ENCODE results near the gene RNASE7.

RNASE7 gene

GRCh38 chr14:21049271-21049673 lies 7.1 kb downstream of the RNASE7 start:
- no peaks in the 10 kb centered on the region for H3K9me3 Mint-ChIP-seq
- H3K4me3 Mint-ChIP-seq = no peak overlapping the region
- no peak overlapping the region for H3K27ac Mint-ChIP-seq
- ATAC-seq = no peak
- peaks cover 31% of the 10 kb centered on the region for H3K27me3 Mint-ChIP-seq
- H3K36me3 Mint-ChIP-seq = no peaks in the 10 kb centered on the region
- H3K4me1 Mint-ChIP-seq = no peaks in the 10 kb centered on the region

GRCh38 chr14:21050597-21050996 lies 8.4 kb downstream of the RNASE7 start:
- H3K9me3 Mint-ChIP-seq = no peaks in the 10 kb centered on the region
- H3K27me3 Mint-ChIP-seq = peaks cover 19% of the 10 kb centered on the region
- ATAC-seq = no peak
- no peaks in the 10 kb centered on the region for H3K4me1 Mint-ChIP-seq
- no peak overlapping the region for H3K4me3 Mint-ChIP-seq
- H3K36me3 Mint-ChIP-seq = no peaks in the 10 kb centered on the region
- H3K27ac Mint-ChIP-seq = no peak overlapping the region

- no peak overlapping the region for H3K27ac Mint-ChIP-seq
- H3K27me3 Mint-ChIP-seq = peaks cover 25% of the 10 kb centered on the region
- H3K4me1 Mint-ChIP-seq = no peaks in the 10 kb centered on the region
- no peak overlapping the region for H3K4me3 Mint-ChIP-seq
- no peak for ATAC-seq
- H3K9me3 Mint-ChIP-seq = no peaks in the 10 kb centered on the region
- no peaks in the 10 kb centered on the region for H3K36me3 Mint-ChIP-seq
Observed at GRCh38 chr14:21053184-21054122, 11.3 kb downstream of the RNASE7 start.

- Mint-ChIP-seq H3K9me3 (no peaks in the 10 kb centered on the region), H3K4me1 (no peaks in the 10 kb centered on the region), H3K36me3 (no peaks in the 10 kb centered on the region), H3K4me3 (no peak overlapping the region), H3K27ac (no peak overlapping the region), H3K27me3 (peaks cover 30% of the 10 kb centered on the region)
- no peak for ATAC-seq
Observed at GRCh38 chr14:21054123-21054767, 12.1 kb downstream of the RNASE7 start.

GRCh38 chr14:21054768-21055145 lies 12.6 kb downstream of the RNASE7 start:
- no peak overlapping the region for H3K27ac Mint-ChIP-seq
- no peaks in the 10 kb centered on the region for H3K9me3 Mint-ChIP-seq
- peaks cover 31% of the 10 kb centered on the region for H3K27me3 Mint-ChIP-seq
- no peak overlapping the region for H3K4me3 Mint-ChIP-seq
- no peak for ATAC-seq
- no peaks in the 10 kb centered on the region for H3K4me1 Mint-ChIP-seq
- H3K36me3 Mint-ChIP-seq = no peaks in the 10 kb centered on the region

GRCh38 chr14:21055432-21056117 lies 13.4 kb downstream of the RNASE7 start:
- ATAC-seq = no peak
- H3K4me3 Mint-ChIP-seq = no peak overlapping the region

GRCh38 chr14:21056520-21057163 lies 14.5 kb downstream of the RNASE7 start:
- Mint-ChIP-seq H3K4me1 (no peaks in the 10 kb centered on the region), H3K36me3 (no peaks in the 10 kb centered on the region), H3K9me3 (no peaks in the 10 kb centered on the region), H3K4me3 (no peak overlapping the region), H3K27me3 (peaks cover 48% of the 10 kb centered on the region), H3K27ac (no peak overlapping the region)
- ATAC-seq = no peak

More at GRCh38 chr14:21055432-21056117, 13.4 kb downstream of the RNASE7 start:
- H3K4me1 Mint-ChIP-seq = no peaks in the 10 kb centered on the region
- H3K27me3 Mint-ChIP-seq = peaks cover 39% of the 10 kb centered on the region
- no peaks in the 10 kb centered on the region for H3K36me3 Mint-ChIP-seq
- H3K27ac Mint-ChIP-seq = no peak overlapping the region
- no peaks in the 10 kb centered on the region for H3K9me3 Mint-ChIP-seq

- peak; percentile 38 for ATAC-seq
- H3K4me3 Mint-ChIP-seq = no peak within 1 kb of the TSS
- H3K27me3 Mint-ChIP-seq = peaks cover 49% of the 10 kb centered on the region
- H3K36me3 Mint-ChIP-seq = no peaks in the 10 kb centered on the region
- no peaks in the 10 kb centered on the region for H3K9me3 Mint-ChIP-seq
- H3K27ac Mint-ChIP-seq = no peak within 1 kb of the TSS
- no peaks in the 10 kb centered on the region for H3K4me1 Mint-ChIP-seq
Observed at GRCh38 chr14:21057803-21058675, 15.9 kb downstream of the RNASE7 start, which contains the start of gene RNASE8. Gene RNASE8, plus strand, starts transcription at chr14:21057822. Its CDS starts 71 bp downstream, at chr14:21057893.

GRCh38 chr14:21058903-21059302 lies 16.7 kb downstream of the RNASE7 start:
- no peaks in the 10 kb centered on the region for H3K9me3 Mint-ChIP-seq
- peaks cover 54% of the 10 kb centered on the region for H3K27me3 Mint-ChIP-seq
- no peaks in the 10 kb centered on the region for H3K36me3 Mint-ChIP-seq
- no peak for ATAC-seq
- no peak overlapping the region for H3K4me3 Mint-ChIP-seq
- H3K4me1 Mint-ChIP-seq = no peaks in the 10 kb centered on the region
- H3K27ac Mint-ChIP-seq = no peak overlapping the region

- no peak for ATAC-seq
- Mint-ChIP-seq H3K4me3 (no peak overlapping the region), H3K36me3 (no peaks in the 10 kb centered on the region), H3K27ac (no peak overlapping the region), H3K27me3 (peaks cover 54% of the 10 kb centered on the region), H3K9me3 (no peaks in the 10 kb centered on the region), H3K4me1 (no peaks in the 10 kb centered on the region)
Observed at GRCh38 chr14:21059842-21060613, 17.9 kb downstream of the RNASE7 start.

GRCh38 chr14:21060614-21061346 lies 18.6 kb downstream of the RNASE7 start:
- no peaks in the 10 kb centered on the region for H3K36me3 Mint-ChIP-seq
- peaks cover 61% of the 10 kb centered on the region for H3K27me3 Mint-ChIP-seq

GRCh38 chr14:21061347-21061668 lies 19.1 kb downstream of the RNASE7 start:
- Mint-ChIP-seq H3K36me3 (no peaks in the 10 kb centered on the region), H3K4me1 (no peaks in the 10 kb centered on the region), H3K27ac (no peak overlapping the region), H3K27me3 (peaks cover 66% of the 10 kb centered on the region), H3K4me3 (no peak overlapping the region), H3K9me3 (no peaks in the 10 kb centered on the region)
- ATAC-seq = no peak

More at GRCh38 chr14:21060614-21061346, 18.6 kb downstream of the RNASE7 start:
- H3K27ac Mint-ChIP-seq = no peak overlapping the region
- no peak for ATAC-seq
- no peaks in the 10 kb centered on the region for H3K9me3 Mint-ChIP-seq
- H3K4me1 Mint-ChIP-seq = no peaks in the 10 kb centered on the region
- no peak overlapping the region for H3K4me3 Mint-ChIP-seq

- H3K27ac Mint-ChIP-seq = no peak overlapping the region
- H3K4me3 Mint-ChIP-seq = no peak overlapping the region
- H3K4me1 Mint-ChIP-seq = peaks cover 4% of the 10 kb centered on the region
- no peaks in the 10 kb centered on the region for H3K9me3 Mint-ChIP-seq
- peaks cover 70% of the 10 kb centered on the region for H3K27me3 Mint-ChIP-seq
- ATAC-seq = no peak
- H3K36me3 Mint-ChIP-seq = no peaks in the 10 kb centered on the region
Observed at GRCh38 chr14:21063479-21063878, 21.3 kb downstream of the RNASE7 start.
